Stimulated activated CD8-positive, alpha-beta memory T cell treated with anti-CD3 and anti-CD28 coated beads, Interleukin-7, amount 100 ng/mL, for 48 hours (primary cell): ENCODE results near the gene CREB5.
"Not testable (repeated sequence)": the region's sequence is repeated elsewhere in the genome, so short reads cannot be mapped to it uniquely, and the experiment has no call there.

Experiments used
- DNase-seq, 2 donors: peaks; one replicate each; pipeline ENCODE4 v3.0.0-alpha.2; 2020; ENCODE audit warnings: low read depth in 1 of 2; ENCODE audit errors: extremely low read depth in 1 of 2

The CREB5 gene

GRCh38 chr7:28411876-28412662, at the start of gene CREB5:
Gene CREB5, plus strand, starts transcription at chr7:28412518. Its CDS starts 397 bp downstream, at chr7:28412915.
- DNase-seq = no peak

- DNase-seq = no peak
These were observed 49.5 kb upstream of the CREB5 start for GRCh38 chr7:28362812-28363211.

- DNase-seq = no peak
These were observed 48.2 kb upstream of the CREB5 start for GRCh38 chr7:28364082-28364481.

- DNase-seq = no peak
These were observed 42.8 kb upstream of the CREB5 start for GRCh38 chr7:28369523-28369922.

GRCh38 chr7:28371846-28372245, 40.5 kb upstream of the CREB5 start:
- no peak for DNase-seq

- no peak for DNase-seq
These were observed 38.3 kb upstream of the CREB5 start for GRCh38 chr7:28373990-28374389.

- no peak for DNase-seq
These were observed 36.6 kb upstream of the CREB5 start for GRCh38 chr7:28375729-28376128.

GRCh38 chr7:28376634-28377033, 35.7 kb upstream of the CREB5 start:
- no peak for DNase-seq

GRCh38 chr7:28378574-28379149, 33.7 kb upstream of the CREB5 start:
- no peak for DNase-seq

- no peak for DNase-seq
These were observed 30.9 kb upstream of the CREB5 start for GRCh38 chr7:28381466-28381865.

- DNase-seq = no peak
These were observed 30.2 kb upstream of the CREB5 start for GRCh38 chr7:28382144-28382543.

- DNase-seq = no peak
These were observed 28.3 kb upstream of the CREB5 start for GRCh38 chr7:28383975-28384374.

- DNase-seq = no peak
These were observed 22.6 kb upstream of the CREB5 start for GRCh38 chr7:28389504-28390395.

GRCh38 chr7:28390426-28390825, 21.9 kb upstream of the CREB5 start:
- no peak for DNase-seq

GRCh38 chr7:28392289-28392688, 20.0 kb upstream of the CREB5 start:
- DNase-seq = no peak

GRCh38 chr7:28395404-28395803, 16.9 kb upstream of the CREB5 start:
- DNase-seq = no peak

- DNase-seq = no peak
These were observed 16.5 kb upstream of the CREB5 start for GRCh38 chr7:28395831-28396230.

- DNase-seq = no peak
These were observed 15.2 kb upstream of the CREB5 start for GRCh38 chr7:28397141-28397540.

GRCh38 chr7:28400838-28401360, 11.4 kb upstream of the CREB5 start:
- DNase-seq = no peak

- not testable (repeated sequence) for DNase-seq
These were observed 10.8 kb upstream of the CREB5 start for GRCh38 chr7:28401567-28401966.

- no peak for DNase-seq
These were observed 6.7 kb upstream of the CREB5 start for GRCh38 chr7:28405662-28406061.
